GM12865 (cell line): ENCODE results near the gene NTRK3.

Experiments used
- DNase-seq: peaks from one replicate; pipeline ENCODE4 v3.0.0; 2010; ENCODE audit warnings: low read depth
- H3K4me3 ChIP-seq: 2 replicates; pipeline ENCODE4 v1.5.1; 2011; ENCODE audit warnings: mild to moderate bottlenecking, low read depth, low read length, control low read depth
- TF ChIP-seq, protein P1 (sequence below): IDR thresholded peaks from 2 replicates; pipeline ENCODE4 v1.5.1; 2011; ENCODE audit warnings: low read length, control low read depth, low read depth, inconsistent platforms; ENCODE audit not compliant: insufficient read depth; ENCODE audit errors: missing control alignments

The NTRK3 gene

DNA sequence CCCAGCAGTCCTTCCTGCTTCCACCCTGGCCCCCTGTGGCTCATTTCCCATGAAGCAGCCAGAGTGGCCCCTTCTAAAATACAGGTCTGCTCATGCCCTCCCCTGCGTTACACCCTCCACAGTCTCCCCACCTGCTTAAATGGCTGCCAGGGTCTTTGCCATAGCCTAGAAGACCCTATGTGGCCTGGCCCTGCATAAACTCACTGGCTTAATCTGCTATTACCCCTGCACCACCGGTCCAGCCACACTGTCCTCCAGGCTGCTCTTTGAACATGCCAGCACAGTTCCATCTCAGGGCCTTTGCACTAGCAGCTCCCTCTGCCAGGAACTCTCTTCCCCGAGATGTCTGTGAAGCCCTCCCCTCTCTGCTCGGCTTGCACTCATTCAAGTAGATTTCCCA is 166.8 kb downstream of the NTRK3 start:
- DNase-seq = no peak
- TF ChIP-seq, protein P1, sequence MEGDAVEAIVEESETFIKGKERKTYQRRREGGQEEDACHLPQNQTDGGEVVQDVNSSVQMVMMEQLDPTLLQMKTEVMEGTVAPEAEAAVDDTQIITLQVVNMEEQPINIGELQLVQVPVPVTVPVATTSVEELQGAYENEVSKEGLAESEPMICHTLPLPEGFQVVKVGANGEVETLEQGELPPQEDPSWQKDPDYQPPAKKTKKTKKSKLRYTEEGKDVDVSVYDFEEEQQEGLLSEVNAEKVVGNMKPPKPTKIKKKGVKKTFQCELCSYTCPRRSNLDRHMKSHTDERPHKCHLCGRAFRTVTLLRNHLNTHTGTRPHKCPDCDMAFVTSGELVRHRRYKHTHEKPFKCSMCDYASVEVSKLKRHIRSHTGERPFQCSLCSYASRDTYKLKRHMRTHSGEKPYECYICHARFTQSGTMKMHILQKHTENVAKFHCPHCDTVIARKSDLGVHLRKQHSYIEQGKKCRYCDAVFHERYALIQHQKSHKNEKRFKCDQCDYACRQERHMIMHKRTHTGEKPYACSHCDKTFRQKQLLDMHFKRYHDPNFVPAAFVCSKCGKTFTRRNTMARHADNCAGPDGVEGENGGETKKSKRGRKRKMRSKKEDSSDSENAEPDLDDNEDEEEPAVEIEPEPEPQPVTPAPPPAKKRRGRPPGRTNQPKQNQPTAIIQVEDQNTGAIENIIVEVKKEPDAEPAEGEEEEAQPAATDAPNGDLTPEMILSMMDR = no peak
- H3K4me3 ChIP-seq = no peak overlapping the region

DNA sequence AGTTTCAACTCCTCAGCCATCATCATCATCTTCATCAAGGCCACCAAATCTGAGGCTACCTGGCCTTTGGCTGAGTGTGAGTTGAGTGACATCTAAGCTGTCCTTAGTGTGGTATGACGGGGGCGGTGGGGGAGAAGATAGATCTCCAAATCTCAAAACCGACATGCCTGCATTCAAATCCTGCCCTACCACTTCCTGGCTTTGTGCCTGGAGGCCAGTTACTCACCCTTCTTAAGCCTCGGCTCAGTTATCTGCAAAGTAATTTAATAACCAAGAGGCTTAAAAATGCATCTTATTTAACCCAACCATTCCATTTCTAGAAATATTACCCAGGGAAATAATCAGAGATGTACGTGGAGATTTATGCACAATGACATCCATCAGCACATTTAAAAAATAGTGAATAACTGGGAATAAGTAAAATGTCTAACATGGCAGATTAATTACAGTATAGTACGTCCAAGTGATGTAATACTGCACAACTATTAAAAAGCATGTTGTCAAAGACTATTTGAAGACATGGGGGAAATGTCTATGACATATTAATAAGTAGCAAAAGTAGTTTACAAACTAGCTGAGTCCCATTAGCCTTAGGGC is 167.4 kb downstream of the NTRK3 start:
- TF ChIP-seq, protein P1 = no peak
- DNase-seq = no peak
- H3K4me3 ChIP-seq = no peak overlapping the region

DNA sequence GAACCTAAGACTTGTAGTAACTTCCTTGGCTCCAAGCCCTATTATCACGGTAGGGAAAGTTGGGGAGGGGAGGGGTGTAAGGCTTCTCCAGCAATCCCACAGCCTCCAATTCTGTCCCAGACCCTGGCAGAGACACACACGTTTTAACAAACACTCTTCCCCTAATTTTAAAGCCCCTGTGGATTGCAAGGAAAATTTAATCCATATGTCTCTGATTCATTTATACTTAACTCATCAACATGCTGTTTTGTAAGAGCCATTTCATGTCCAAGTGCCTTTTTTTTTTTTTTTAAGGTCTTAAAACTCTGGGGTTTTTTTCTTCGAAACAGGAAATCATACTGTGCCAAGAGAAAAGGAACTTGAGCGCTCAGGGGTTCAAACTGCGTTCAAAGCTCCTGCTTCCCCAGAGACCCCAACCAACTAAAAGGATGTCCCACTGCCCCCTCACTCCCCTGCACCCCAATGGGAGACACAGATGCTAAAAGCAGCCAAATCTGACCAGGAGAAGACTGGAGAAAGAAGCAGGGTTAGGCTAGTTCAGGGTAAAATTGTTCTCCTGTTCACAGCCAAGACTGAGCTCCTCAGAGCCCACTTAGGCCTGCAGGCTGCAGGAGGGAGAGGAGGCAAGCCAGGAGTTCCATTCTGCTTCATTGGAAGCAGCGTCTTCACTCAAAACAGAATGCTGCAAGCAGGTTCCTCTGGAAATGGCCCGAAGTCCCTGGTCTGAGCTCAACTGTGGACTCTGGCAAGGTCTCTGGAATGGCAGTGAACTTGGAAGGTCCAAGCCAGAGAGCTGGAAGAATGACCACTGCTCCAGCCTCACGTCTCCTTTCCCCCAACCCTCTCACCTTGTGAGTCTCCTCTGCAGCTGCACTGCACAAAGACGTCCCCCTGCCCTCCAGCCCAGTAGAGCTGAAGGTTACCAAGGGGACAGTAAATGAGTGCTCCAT is 172.5 kb downstream of the NTRK3 start:
- no peak overlapping the region for H3K4me3 ChIP-seq
- TF ChIP-seq, protein P1 = no peak
- DNase-seq = no peak

DNA sequence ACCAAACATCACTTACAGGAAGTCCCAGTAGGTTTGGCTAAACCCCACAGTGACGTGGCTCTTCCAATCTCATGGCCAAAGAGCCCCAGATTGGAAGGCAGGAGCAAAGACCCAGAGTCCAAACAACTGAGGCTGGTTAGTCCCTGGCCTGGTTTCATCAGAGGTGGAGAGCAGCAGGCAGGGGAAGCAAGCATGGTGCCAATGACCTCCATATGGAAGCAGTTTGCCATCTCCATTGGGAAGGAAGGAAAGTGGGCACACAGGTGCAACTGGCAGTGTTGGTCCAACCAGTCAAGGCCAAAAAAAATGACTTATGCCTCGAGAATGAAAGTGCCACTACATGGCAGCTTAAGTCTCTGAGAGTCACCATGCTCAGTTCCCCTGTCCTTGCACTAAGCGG is 175.9 kb downstream of the NTRK3 start:
- no peak for DNase-seq
- no peak overlapping the region for H3K4me3 ChIP-seq
- TF ChIP-seq, protein P1 = no peak

DNA sequence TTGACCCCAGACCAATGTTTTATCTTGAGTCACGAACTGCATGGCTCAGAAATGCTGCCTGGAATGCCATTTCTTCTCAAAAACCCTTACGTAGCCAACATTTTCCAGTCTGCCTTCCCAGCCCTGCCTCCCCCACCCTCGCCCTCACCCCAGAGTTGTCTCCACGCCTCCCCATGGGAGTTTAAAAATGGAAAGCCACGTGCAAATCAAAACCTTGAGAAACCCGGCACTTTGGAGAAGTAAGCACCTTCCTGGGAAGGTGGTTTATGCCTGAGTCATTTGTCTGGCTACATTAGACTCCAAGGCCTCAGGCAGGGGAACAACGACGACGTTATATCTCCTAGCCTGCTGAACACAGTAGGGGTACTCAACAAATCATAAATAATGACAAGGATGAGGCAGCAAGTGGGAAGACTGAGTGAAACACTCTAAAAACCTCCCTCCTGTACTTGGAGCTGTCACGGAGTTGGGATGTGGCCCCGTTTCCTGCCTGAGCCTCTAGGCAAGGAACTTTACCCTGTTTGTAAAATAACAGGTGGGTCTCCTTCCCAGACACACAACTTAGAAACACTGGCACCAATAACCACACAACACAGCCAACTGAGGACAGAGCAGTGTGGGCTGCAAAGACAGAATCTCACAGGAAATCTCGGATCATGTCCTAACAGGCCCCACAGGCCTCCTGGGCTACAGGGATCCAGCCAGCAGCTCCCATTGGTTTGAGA is 179.1 kb downstream of the NTRK3 start:
- DNase-seq = no peak
- TF ChIP-seq, protein P1 = no peak
- H3K4me3 ChIP-seq = no peak overlapping the region

DNA sequence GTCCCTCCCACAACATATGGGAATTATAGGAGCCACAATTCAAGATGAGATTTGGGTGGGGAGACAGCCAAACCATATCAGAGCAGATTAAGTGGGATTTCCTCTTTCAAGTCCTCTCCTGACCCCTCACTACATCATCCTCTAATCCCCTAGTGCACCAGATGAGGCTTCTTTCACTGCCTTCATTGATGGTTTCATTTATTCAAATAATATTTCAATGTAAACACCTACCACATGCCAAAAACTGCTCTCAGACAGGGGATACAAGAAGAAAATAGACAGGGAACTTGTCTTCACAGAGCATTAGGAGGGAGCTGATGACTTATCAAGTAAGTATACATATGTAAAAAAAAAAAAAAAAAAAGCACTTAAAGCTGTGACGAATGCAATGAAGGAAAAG is 180.2 kb downstream of the NTRK3 start:
- no peak overlapping the region for H3K4me3 ChIP-seq
- TF ChIP-seq, protein P1 = no peak
- no peak for DNase-seq
